Endothelial cell of umbilical vein (primary cell): ENCODE data around the gene KMT5B.

Experiments
- EZH2 ChIP-seq: IDR thresholded peaks from 2 replicates; pipeline ENCODE4 v1.6.1; 2012; ENCODE audit warnings: borderline replicate concordance, low read depth, mild to moderate bottlenecking, moderate library complexity, low read length, inconsistent platforms; ENCODE audit not compliant: severe bottlenecking
- GATA2 ChIP-seq: IDR thresholded peaks from 2 replicates; pipeline ENCODE4 v1.7.0; 2011; ENCODE audit warnings: low read depth, mild to moderate bottlenecking, moderate library complexity, mixed read lengths, low read length; ENCODE audit not compliant: insufficient read length, insufficient read depth
- JUN ChIP-seq: IDR thresholded peaks from 2 replicates; pipeline ENCODE4 v1.6.1; 2011; ENCODE audit warnings: borderline replicate concordance, low read depth; ENCODE audit not compliant: insufficient read length, insufficient read depth
- POLR2A ChIP-seq: IDR thresholded peaks from 2 replicates; pipeline ENCODE4 v1.6.1; 2012; ENCODE audit warnings: low read depth, mild to moderate bottlenecking, control low read depth, low read length
- POLR2AphosphoS5 ChIP-seq: IDR thresholded peaks from 2 replicates; pipeline ENCODE4 v1.6.1; 2012; ENCODE audit warnings: low read depth, mild to moderate bottlenecking, control low read depth, low read length, moderate library complexity; ENCODE audit not compliant: insufficient read depth
- TF ChIP-seq, protein P1 (sequence below), 2 donors: IDR thresholded peaks; 1 replicate in 1 of 2; 2 replicates in 1 of 2; pipeline ENCODE4 v1.5.1; 2011; ENCODE audit warnings: low read length in 2 of 2, mild to moderate bottlenecking in 2 of 2, moderate library complexity in 2 of 2, control low read depth in 1 of 2, inconsistent platforms in 1 of 2, low read depth in 1 of 2; ENCODE audit not compliant: insufficient read depth in 1 of 2; ENCODE audit errors: extremely low read depth in 1 of 2

DNA sequence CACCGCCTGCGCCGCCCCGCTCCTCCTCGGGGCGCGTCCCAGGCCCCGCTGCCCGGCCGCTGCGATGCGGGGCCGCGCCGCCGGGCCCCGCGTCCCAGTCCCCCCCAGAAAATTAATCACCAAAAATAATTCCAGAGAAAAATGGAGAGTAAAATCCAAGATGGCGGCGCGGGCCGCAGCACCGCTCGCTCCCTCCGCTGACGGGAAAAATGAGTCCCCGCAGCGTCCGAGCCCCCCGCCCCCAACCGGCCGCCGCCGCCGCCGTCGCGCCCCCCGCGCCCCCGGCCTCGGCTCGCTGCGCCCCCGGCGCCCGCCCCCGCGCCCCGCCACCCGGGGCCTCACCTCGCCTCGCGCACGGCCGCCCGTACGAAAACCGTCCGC, at the start of gene KMT5B:
- TF ChIP-seq POLR2AphosphoS5, result no peak
- no peak for TF ChIP-seq POLR2A
- TF ChIP-seq, protein P1, sequence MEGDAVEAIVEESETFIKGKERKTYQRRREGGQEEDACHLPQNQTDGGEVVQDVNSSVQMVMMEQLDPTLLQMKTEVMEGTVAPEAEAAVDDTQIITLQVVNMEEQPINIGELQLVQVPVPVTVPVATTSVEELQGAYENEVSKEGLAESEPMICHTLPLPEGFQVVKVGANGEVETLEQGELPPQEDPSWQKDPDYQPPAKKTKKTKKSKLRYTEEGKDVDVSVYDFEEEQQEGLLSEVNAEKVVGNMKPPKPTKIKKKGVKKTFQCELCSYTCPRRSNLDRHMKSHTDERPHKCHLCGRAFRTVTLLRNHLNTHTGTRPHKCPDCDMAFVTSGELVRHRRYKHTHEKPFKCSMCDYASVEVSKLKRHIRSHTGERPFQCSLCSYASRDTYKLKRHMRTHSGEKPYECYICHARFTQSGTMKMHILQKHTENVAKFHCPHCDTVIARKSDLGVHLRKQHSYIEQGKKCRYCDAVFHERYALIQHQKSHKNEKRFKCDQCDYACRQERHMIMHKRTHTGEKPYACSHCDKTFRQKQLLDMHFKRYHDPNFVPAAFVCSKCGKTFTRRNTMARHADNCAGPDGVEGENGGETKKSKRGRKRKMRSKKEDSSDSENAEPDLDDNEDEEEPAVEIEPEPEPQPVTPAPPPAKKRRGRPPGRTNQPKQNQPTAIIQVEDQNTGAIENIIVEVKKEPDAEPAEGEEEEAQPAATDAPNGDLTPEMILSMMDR (IDR thresholded peaks at IDR 0.05; ENCODE audit: extremely low read depth in 1 of 2, insufficient read depth in 1 of 2, low read depth in 1 of 2, low read length in 2 of 2), result no peak
- no peak for TF ChIP-seq EZH2
- TF ChIP-seq JUN, result no peak
- TF ChIP-seq GATA2, result no peak
